Small intestine (tissue), 7 donors: ENCODE data around the gene PAK5. TPM values are rescaled to one million over a fixed set of nuclear protein-coding genes. Genes with fewer than 3 reads are reported as not detected.

Experiments used
- DNase-seq, 2 donors: peaks; one replicate each; pipeline versions ENCODE4 v3.0.0 to v3.0.0-alpha.2; 2013
- FAIRE-seq: peaks from 2 replicates; lab custom pipeline; 2012; peaks lifted over from hg19 to GRCh38; lab: Jason Lieb, UNC
- H3K27ac ChIP-seq, 3 donors: one replicate each; pipeline ENCODE4 v1.5.1; 2013; ENCODE audit warnings: low read length in 2 of 3, mild to moderate bottlenecking in 2 of 3, control low read depth in 1 of 3, inconsistent platforms in 1 of 3, low read depth in 1 of 3, moderate library complexity in 1 of 3
- H3K27me3 ChIP-seq, 3 donors: one replicate each; pipeline ENCODE4 v1.6.1; 2013; ENCODE audit warnings: low read length in 3 of 3, inconsistent platforms in 1 of 3; ENCODE audit not compliant: control insufficient read depth in 3 of 3, insufficient read depth in 3 of 3
- H3K36me3 ChIP-seq, 3 donors: one replicate each; pipeline ENCODE4 v1.6.1; 2013; ENCODE audit warnings: low read length in 3 of 3, inconsistent platforms in 1 of 3, low read depth in 1 of 3, mild to moderate bottlenecking in 1 of 3, moderate library complexity in 1 of 3; ENCODE audit not compliant: control insufficient read depth in 3 of 3, insufficient read depth in 2 of 3
- H3K4me1 ChIP-seq, 3 donors: one replicate each; pipeline ENCODE4 v1.6.1; 2013; ENCODE audit warnings: low read length in 2 of 3, inconsistent platforms in 1 of 3, low read depth in 1 of 3, mild to moderate bottlenecking in 1 of 3, moderate library complexity in 1 of 3; ENCODE audit not compliant: control insufficient read depth in 3 of 3, insufficient read depth in 2 of 3
- H3K4me3 ChIP-seq, 3 donors: one replicate each; pipeline ENCODE4 v1.5.1; 2013; ENCODE audit warnings: low read length in 3 of 3, control low read depth in 1 of 3, inconsistent platforms in 1 of 3, low read depth in 1 of 3, mild to moderate bottlenecking in 1 of 3, moderate library complexity in 1 of 3
- H3K9me3 ChIP-seq, 2 donors: one replicate each; pipeline ENCODE4 v1.6.1; 2013; ENCODE audit warnings: low read depth in 1 of 2, low read length in 1 of 2; ENCODE audit not compliant: control insufficient read depth in 2 of 2, insufficient read depth in 1 of 2
- WGBS, 3 donors: extraction: QIAGEN DNeasy Blood & Tissue Kit; methylation state at CpG; one replicate each; pipeline ENCODE4 v1.1.7; 2013; 5-methylcytosine and 5-hydroxymethylcytosine counted together
- polyA plus RNA-seq, 4 donors: library from polyadenylated mRNA; stranded (reverse) in 3 of 4; unstranded in 1 of 4; fragments of 200-250 nt in 3 of 4; fragments of 120-200 nt in 1 of 4; gene quantifications; one replicate each; pipeline versions ENCODE4 v1.2.1 to v1.2.3, GENCODE V29; 2013
- donor health status: healthy with polysubstance abuse.
- donor health status: control.
- donor health status: control.
- donor health status: Bipolar disorder and iron deficiency.
- donor health status: healthy.

PAK5 gene
- polyA plus RNA-seq, 4 donors = 0.10 to 0.27 TPM; not detected in 2

DNA sequence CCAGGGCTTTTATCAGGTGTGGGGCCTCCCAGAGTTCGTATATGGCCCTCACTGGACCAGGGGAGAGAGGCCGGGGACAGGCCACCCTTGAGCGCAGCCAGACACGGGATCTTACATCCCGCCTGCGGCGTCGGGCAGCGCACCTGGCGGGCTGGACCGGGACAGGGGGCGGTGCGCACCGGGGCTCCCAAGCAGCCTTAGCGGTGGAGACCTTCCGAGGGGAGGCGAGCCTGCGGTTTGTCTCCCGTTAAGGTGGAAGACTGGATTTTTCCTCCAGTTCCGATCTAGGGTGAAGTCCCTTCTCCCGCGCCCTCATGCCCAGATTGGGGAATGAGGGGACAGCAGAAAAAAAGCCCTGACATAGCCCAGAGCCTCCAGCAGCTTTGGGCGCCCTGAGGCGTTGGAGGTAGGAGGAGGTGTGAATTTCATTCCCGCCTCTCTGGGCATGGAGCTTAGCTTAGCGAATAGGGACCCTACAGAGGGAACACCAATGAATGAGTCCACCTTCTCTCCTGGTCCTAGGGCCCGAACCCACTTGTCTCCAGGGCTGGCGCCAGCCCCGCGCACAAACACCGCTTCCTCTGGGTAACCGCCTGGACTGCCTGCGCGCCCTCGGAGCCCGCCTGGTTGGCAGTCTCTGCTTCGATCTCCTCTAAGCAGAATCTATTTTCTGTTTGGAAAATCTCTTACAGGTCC, 331.2 kb downstream of the PAK5 start:
- WGBS, 3 donors = 10 to 12% (median 10%) methylated on average over 37 of the region's 37 CpGs
- Histone ChIP-seq H3K27ac (no peak overlapping the region), H3K36me3 (no peaks in the 10 kb centered on the region), H3K4me1 (no peaks in the 10 kb centered on the region), H3K27me3 (peaks cover 0 to 70% (median 29%) of the 10 kb centered on the region in 3 donors), H3K9me3 (no peaks in the 10 kb centered on the region), H3K4me3 (no peak overlapping the region)
- no peak for FAIRE-seq
- no peak for DNase-seq

- Histone ChIP-seq H3K27ac (no peak overlapping the region), H3K9me3 (no peaks in the 10 kb centered on the region), H3K4me3 (no peak overlapping the region), H3K36me3 (no peaks in the 10 kb centered on the region), H3K27me3 (peaks cover 0 to 70% (median 29%) of the 10 kb centered on the region in 3 donors), H3K4me1 (no peaks in the 10 kb centered on the region)
- DNase-seq (no peak), FAIRE-seq (no peak)
- WGBS, 3 donors = 5 to 16% (median 13%) methylated on average over 28 to 31 of the region's 31 CpGs
These were observed 331.9 kb downstream of the PAK5 start for GRCh38 chr20:9506964-9507369.

DNA sequence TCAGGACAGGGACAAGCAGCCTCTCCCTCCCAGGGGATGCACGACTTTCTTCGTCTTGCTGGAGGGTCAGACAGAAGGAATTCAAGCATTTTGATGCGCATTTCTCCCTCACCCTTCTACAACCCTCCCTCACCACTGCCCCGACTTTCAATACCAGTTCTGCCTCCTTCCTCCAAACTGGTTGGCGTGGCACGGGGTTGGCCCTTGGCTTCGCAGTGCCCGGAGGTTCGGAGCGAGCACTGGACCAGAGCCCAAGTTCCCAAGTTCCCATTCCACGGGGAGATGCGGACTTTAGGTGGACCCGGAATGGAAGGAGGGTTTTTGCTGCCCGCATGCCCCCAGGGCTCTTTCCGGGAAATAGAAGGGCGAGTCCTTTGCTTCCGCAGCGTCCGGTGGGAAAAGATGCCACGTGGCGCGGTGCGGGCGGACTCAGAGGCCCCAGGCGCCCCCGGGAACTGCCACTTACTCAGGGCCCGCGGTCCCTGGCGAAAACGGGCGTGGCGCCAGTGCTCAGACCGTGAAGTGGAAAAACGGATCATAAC, 332.5 kb downstream of the PAK5 start:
- FAIRE-seq (no peak), DNase-seq (no peak)
- no peak overlapping the region for H3K4me3 ChIP-seq

GRCh38 chr20:9503526-9504245, 335.2 kb downstream of the PAK5 start:
- FAIRE-seq (no peak), DNase-seq (no peak)
- Histone ChIP-seq H3K27me3 (peaks cover 0 to 47% (median 27%) of the 10 kb centered on the region in 3 donors), H3K4me3 (no peak overlapping the region), H3K9me3 (no peaks in the 10 kb centered on the region), H3K27ac (no peak overlapping the region), H3K4me1 (no peaks in the 10 kb centered on the region), H3K36me3 (no peaks in the 10 kb centered on the region)
- WGBS, 3 donors = 51 to 69% (median 60%) methylated on average over 9 of the region's 9 CpGs

More for the DNA sequence above, 332.5 kb downstream of the PAK5 start:
- WGBS, 3 donors = 9 to 20% (median 19%) methylated on average over 34 of the region's 34 CpGs
- no peaks in the 10 kb centered on the region for H3K9me3 ChIP-seq
- H3K27ac ChIP-seq = no peak overlapping the region
- peaks cover 0 to 65% (median 29%) of the 10 kb centered on the region in 3 donors for H3K27me3 ChIP-seq
- no peaks in the 10 kb centered on the region for H3K4me1 ChIP-seq
- no peaks in the 10 kb centered on the region for H3K36me3 ChIP-seq

DNA sequence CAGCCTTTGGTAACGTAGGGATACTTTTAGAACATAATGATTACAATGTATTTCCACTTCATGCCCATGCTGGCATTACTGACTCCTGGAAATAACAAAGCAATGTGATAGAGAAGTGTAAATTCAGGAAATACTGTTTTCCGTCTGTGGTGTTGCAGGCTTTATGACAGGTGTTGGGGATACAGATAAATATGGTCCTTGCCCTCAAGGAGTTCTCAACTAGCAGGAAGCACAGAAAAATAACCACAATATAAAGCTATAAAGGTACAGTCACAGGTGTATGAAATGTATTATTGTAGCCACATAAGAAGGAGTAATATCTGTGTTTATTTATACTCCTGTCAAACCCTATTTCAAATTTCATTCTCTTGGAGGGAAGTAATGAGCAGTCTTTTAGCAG, 337.4 kb downstream of the PAK5 start:
- 23 to 48% (median 30%) methylated on average over 2 of the region's 2 CpGs for WGBS, 3 donors
- Histone ChIP-seq H3K27me3 (peaks cover 0 to 25% (median 12%) of the 10 kb centered on the region in 3 donors), H3K4me3 (no peak overlapping the region), H3K27ac (no peak overlapping the region), H3K9me3 (no peaks in the 10 kb centered on the region), H3K36me3 (no peaks in the 10 kb centered on the region), H3K4me1 (no peaks in the 10 kb centered on the region)
- FAIRE-seq (no peak), DNase-seq (no peak)

DNA sequence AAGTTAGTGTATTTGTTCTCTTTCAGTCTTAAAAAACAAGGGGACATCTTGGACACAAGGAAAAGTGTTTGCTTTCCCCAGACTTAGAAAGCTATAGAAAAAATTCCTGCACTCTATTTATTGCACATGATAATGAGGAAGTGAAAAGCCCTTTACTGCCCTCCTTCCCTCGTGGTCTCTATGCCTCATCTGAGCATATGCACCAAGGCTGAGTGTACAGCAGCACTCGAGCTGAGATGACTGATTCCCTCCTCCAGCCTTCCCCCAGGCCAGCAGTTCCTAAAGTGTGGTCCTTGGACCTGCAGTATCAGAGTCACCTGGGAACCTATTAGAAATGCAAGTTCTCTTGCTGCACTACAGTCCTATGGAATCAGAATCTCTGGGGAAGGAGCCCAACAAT, 338.8 kb downstream of the PAK5 start:
- H3K4me1 ChIP-seq = no peaks in the 10 kb centered on the region
- H3K27ac ChIP-seq = no peak overlapping the region
- no peak for FAIRE-seq
- no peak overlapping the region for H3K4me3 ChIP-seq
- 5 to 18% (median 5%) methylated on average over 2 of the region's 2 CpGs for WGBS, 3 donors
- peak in 1 of 2 donors; percentile 58 for DNase-seq
- H3K27me3 ChIP-seq = peaks cover 0 to 11% (median under 1%) of the 10 kb centered on the region in 3 donors
- peaks cover 0 to 3% of the 10 kb centered on the region in 2 donors for H3K9me3 ChIP-seq
- no peaks in the 10 kb centered on the region for H3K36me3 ChIP-seq

DNA sequence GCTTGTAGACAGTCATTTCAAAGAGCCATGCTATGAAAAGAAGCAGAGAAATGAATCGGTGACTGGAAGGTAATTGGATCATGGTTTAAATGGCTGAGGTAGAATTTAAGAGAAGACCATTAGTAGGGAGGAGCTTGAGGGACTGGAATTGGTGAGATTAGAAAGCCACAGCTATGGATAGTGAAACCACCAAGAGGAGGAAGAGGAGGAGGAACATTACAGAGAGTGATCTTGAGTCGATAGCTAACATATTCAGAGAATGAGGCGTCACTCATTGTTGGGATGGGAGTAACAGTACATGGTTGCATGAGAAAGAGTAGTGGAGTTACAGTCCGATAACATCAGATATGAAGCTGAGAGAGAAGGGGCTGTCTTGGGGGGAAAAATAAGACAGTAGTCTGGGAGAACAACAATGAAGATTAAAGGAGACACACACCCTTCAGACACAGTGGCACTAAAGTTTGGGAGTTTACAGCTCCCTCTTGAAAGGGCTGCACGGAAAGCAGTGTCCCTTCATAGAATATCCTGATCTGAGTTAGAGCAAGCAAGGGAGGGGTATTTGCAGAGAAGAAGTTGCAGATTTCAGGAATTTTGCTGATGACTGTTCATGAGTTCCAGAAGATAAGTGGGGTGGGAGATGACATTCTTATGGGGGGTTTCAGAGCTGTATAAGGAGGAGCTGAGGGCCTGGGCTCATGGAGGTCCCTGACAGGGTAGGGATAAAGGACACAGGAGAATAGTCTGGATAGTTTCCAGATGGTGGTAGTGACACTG, 339.6 kb downstream of the PAK5 start:
- WGBS, 3 donors = 84 to 93% (median 87%) methylated on average over 5 of the region's 5 CpGs
- H3K4me1 ChIP-seq = no peaks in the 10 kb centered on the region
- no peaks in the 10 kb centered on the region for H3K36me3 ChIP-seq
- FAIRE-seq (no peak), DNase-seq (no peak)
- H3K27ac ChIP-seq = no peak overlapping the region
- peaks cover 0 to 6% (median 0%) of the 10 kb centered on the region in 3 donors for H3K27me3 ChIP-seq
- H3K9me3 ChIP-seq = peaks cover 0 to 3% of the 10 kb centered on the region in 2 donors
- H3K4me3 ChIP-seq = no peak overlapping the region

- no peaks in the 10 kb centered on the region for H3K36me3 ChIP-seq
- no peak overlapping the region for H3K4me3 ChIP-seq
- H3K27me3 ChIP-seq = no peaks in the 10 kb centered on the region
- FAIRE-seq (no peak), DNase-seq (no peak)
- 70 to 83% (median 79%) methylated on average over 4 of the region's 4 CpGs for WGBS, 3 donors
- H3K4me1 ChIP-seq = no peaks in the 10 kb centered on the region
- H3K9me3 ChIP-seq = peaks cover 0 to 3% of the 10 kb centered on the region in 2 donors
- H3K27ac ChIP-seq = no peak overlapping the region
These were observed 340.6 kb downstream of the PAK5 start for GRCh38 chr20:9498322-9498721.
